Spinal cord (tissue), 10 donors: Measurements from ENCODE around the gene SMIM31. TPM values are rescaled to one million over a fixed set of nuclear protein-coding genes. Genes with fewer than 3 reads are reported as not detected.
A peak's percentile ranks its signal among the peaks of the same experiment; 100 is the strongest.

Experiments
- DNase-seq, 6 donors: peaks; one replicate each; pipeline versions ENCODE4 v3.0.0 to v3.0.0-alpha.2; 2013 to 2015; ENCODE audit warnings: low spot score in 6 of 6, low read depth in 4 of 6
- H3K27ac ChIP-seq: one replicate; pipeline ENCODE4 v1.5.1; 2013; ENCODE audit warnings: low read depth, low read length, control low read depth
- H3K27me3 ChIP-seq: one replicate; pipeline ENCODE4 v1.6.1; 2013; ENCODE audit warnings: low read length; ENCODE audit not compliant: control insufficient read depth, insufficient read depth
- H3K36me3 ChIP-seq: one replicate; pipeline ENCODE4 v1.6.1; 2013; ENCODE audit warnings: low read length; ENCODE audit not compliant: control insufficient read depth, insufficient read depth
- H3K4me1 ChIP-seq: one replicate; pipeline ENCODE4 v1.6.1; 2013; ENCODE audit warnings: low read length; ENCODE audit not compliant: control insufficient read depth, insufficient read depth
- H3K4me3 ChIP-seq: one replicate; pipeline ENCODE4 v1.5.1; 2013; ENCODE audit warnings: low read depth, low read length, control low read depth
- H3K9me3 ChIP-seq: one replicate; pipeline ENCODE4 v1.6.1; 2013; ENCODE audit warnings: low read length; ENCODE audit not compliant: control insufficient read depth, insufficient read depth
- WGBS: methylation state at CpG from one replicate; pipeline ENCODE4 v1.1.5; 2013; ENCODE audit warnings: missing lambda C conversion rate; ENCODE audit not compliant: insufficient coverage; 5-methylcytosine and 5-hydroxymethylcytosine counted together
- polyA plus RNA-seq, 2 donors: library from polyadenylated mRNA; unstranded; fragments of 120-200 nt; gene quantifications; one replicate each; pipeline ENCODE4 v1.2.1, GENCODE V29; 2013; ENCODE audit not compliant: insufficient read length in 2 of 2
- total RNA-seq, 2 donors: library from RNA; depleted of rRNA in 1 of 2; stranded (reverse); fragments of 120-200 nt in 1 of 2; fragments of >200 nt in 1 of 2; gene quantifications; one replicate each; pipeline versions ENCODE4 v1.2.3 to v1.2.4, GENCODE V29; 2013 to 2014
- donor health status: healthy.

Gene SMIM31
- total and polyA plus RNA-seq, 4 donors = not detected

- Histone ChIP-seq H3K4me1 (no peaks in the 10 kb centered on the region), H3K36me3 (no peaks in the 10 kb centered on the region), H3K27me3 (no peaks in the 10 kb centered on the region), H3K4me3 (no peak overlapping the region), H3K27ac (no peak overlapping the region), H3K9me3 (no peaks in the 10 kb centered on the region)
- no peak for DNase-seq
- WGBS = 76% methylated on average over 6 of the region's 12 CpGs
Measured at GRCh38 chr4:164807611-164808010, 53.7 kb downstream of the SMIM31 start.

GRCh38 chr4:164813554-164813953 lies 59.6 kb downstream of the SMIM31 start:
- Histone ChIP-seq H3K4me3 (no peak overlapping the region), H3K27ac (no peak overlapping the region), H3K4me1 (no peaks in the 10 kb centered on the region), H3K27me3 (no peaks in the 10 kb centered on the region), H3K9me3 (no peaks in the 10 kb centered on the region), H3K36me3 (no peaks in the 10 kb centered on the region)
- no peak for DNase-seq
- WGBS = no CpG with 5 or more reads among the region's 2 CpGs

- Histone ChIP-seq H3K4me1 (no peaks in the 10 kb centered on the region), H3K27ac (no peak overlapping the region), H3K36me3 (no peaks in the 10 kb centered on the region), H3K9me3 (no peaks in the 10 kb centered on the region), H3K27me3 (no peaks in the 10 kb centered on the region), H3K4me3 (no peak overlapping the region)
- WGBS = no CpG with 5 or more reads among the region's 1 CpG
- no peak for DNase-seq
Measured at GRCh38 chr4:164815711-164816110, 61.8 kb downstream of the SMIM31 start.

- Histone ChIP-seq H3K36me3 (no peaks in the 10 kb centered on the region), H3K4me1 (no peaks in the 10 kb centered on the region), H3K4me3 (no peak overlapping the region), H3K9me3 (no peaks in the 10 kb centered on the region), H3K27me3 (no peaks in the 10 kb centered on the region), H3K27ac (no peak overlapping the region)
- DNase-seq = no peak
- WGBS = no CpG with 5 or more reads among the region's 1 CpG
Measured at GRCh38 chr4:164819366-164819765, 65.4 kb downstream of the SMIM31 start.

- WGBS = no CpG with 5 or more reads among the region's 4 CpGs
- H3K9me3 ChIP-seq = no peaks in the 10 kb centered on the region
- no peak overlapping the region for H3K27ac ChIP-seq
- no peaks in the 10 kb centered on the region for H3K27me3 ChIP-seq
- no peaks in the 10 kb centered on the region for H3K36me3 ChIP-seq
- H3K4me3 ChIP-seq = no peak overlapping the region
- no peaks in the 10 kb centered on the region for H3K4me1 ChIP-seq
- DNase-seq = no peak
Measured at GRCh38 chr4:164821711-164822110, 67.8 kb downstream of the SMIM31 start.

- DNase-seq = no peak
- Histone ChIP-seq H3K36me3 (no peaks in the 10 kb centered on the region), H3K4me1 (no peaks in the 10 kb centered on the region), H3K27ac (no peak overlapping the region), H3K4me3 (no peak overlapping the region), H3K27me3 (no peaks in the 10 kb centered on the region), H3K9me3 (no peaks in the 10 kb centered on the region)
- WGBS = no CpG with 5 or more reads among the region's 4 CpGs
Measured at GRCh38 chr4:164824581-164824980, 70.7 kb downstream of the SMIM31 start.

- no peaks in the 10 kb centered on the region for H3K9me3 ChIP-seq
- no peak overlapping the region for H3K27ac ChIP-seq
- no peaks in the 10 kb centered on the region for H3K4me1 ChIP-seq
- no peak overlapping the region for H3K4me3 ChIP-seq
- WGBS = no CpG with 5 or more reads among the region's 3 CpGs
- DNase-seq = no peak
- no peaks in the 10 kb centered on the region for H3K36me3 ChIP-seq
- no peaks in the 10 kb centered on the region for H3K27me3 ChIP-seq
Measured at GRCh38 chr4:164828955-164829354, 75.0 kb downstream of the SMIM31 start.

GRCh38 chr4:164846566-164846965 lies 92.6 kb downstream of the SMIM31 start:
- no peaks in the 10 kb centered on the region for H3K4me1 ChIP-seq
- no peaks in the 10 kb centered on the region for H3K9me3 ChIP-seq
- H3K27ac ChIP-seq = no peak overlapping the region
- no CpG with 5 or more reads among the region's 4 CpGs for WGBS
- DNase-seq = peak in 1 of 6 donors; percentile 4
- H3K36me3 ChIP-seq = no peaks in the 10 kb centered on the region
- no peaks in the 10 kb centered on the region for H3K27me3 ChIP-seq
- H3K4me3 ChIP-seq = no peak overlapping the region

GRCh38 chr4:164847016-164847415 lies 93.1 kb downstream of the SMIM31 start:
- peak in 1 of 6 donors; percentile 30 for DNase-seq
- no peak overlapping the region for H3K4me3 ChIP-seq
- H3K27me3 ChIP-seq = no peaks in the 10 kb centered on the region
- WGBS = no CpG with 5 or more reads among the region's 3 CpGs
- no peak overlapping the region for H3K27ac ChIP-seq
- H3K36me3 ChIP-seq = no peaks in the 10 kb centered on the region
- H3K9me3 ChIP-seq = no peaks in the 10 kb centered on the region
- no peaks in the 10 kb centered on the region for H3K4me1 ChIP-seq

- WGBS = 64% methylated on average over 2 of the region's 2 CpGs
- H3K27me3 ChIP-seq = no peaks in the 10 kb centered on the region
- H3K27ac ChIP-seq = no peak overlapping the region
- H3K9me3 ChIP-seq = no peaks in the 10 kb centered on the region
- no peaks in the 10 kb centered on the region for H3K36me3 ChIP-seq
- no peak for DNase-seq
- no peaks in the 10 kb centered on the region for H3K4me1 ChIP-seq
- no peak overlapping the region for H3K4me3 ChIP-seq
Measured at GRCh38 chr4:164847967-164848649, 94.2 kb downstream of the SMIM31 start.
